NCI-H82 (cell line): ENCODE measurements around the gene SELENOK.
"Not testable (repeated sequence)": the region's sequence is repeated elsewhere in the genome, so short reads cannot be mapped to it uniquely, and the experiment has no call there.

Experiments
- DNase-seq: peaks from one replicate; lab custom pipeline; 2025; lab: John Stamatoyannopoulos, UW

Gene SELENOK

GRCh38 chr3:53891497-53892285, at the start of gene SELENOK:
Gene SELENOK (minus strand): TSS chr3:53891859.
- peak; percentile 98 for DNase-seq

DNA sequence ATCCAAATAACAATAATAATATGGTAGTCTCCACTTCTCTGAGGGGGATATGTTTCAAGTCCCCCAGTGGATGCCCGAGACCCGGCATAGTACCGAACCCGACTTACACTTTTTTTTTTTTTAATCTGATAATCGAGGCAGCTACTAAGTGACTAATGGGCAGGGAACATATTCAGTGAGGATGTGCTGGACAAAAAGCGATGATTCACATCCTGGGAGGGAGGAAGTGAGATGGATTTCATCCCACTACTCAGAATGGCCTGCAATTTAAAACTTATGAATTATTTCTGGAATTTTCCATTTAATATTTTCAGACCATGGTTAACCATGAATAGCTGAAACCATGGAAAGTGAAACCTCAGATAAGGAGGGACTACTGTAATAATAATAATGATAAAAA, 49.5 kb upstream of the SELENOK start:
- DNase-seq: no peak

- no peak for DNase-seq
Observed at GRCh38 chr3:53940623-53941022, 49.0 kb upstream of the SELENOK start.

- DNase-seq: peak; percentile 56
Observed at GRCh38 chr3:53939813-53940212, 48.2 kb upstream of the SELENOK start.

GRCh38 chr3:53939086-53939582, 47.5 kb upstream of the SELENOK start:
- DNase-seq: peak; percentile 97

DNA sequence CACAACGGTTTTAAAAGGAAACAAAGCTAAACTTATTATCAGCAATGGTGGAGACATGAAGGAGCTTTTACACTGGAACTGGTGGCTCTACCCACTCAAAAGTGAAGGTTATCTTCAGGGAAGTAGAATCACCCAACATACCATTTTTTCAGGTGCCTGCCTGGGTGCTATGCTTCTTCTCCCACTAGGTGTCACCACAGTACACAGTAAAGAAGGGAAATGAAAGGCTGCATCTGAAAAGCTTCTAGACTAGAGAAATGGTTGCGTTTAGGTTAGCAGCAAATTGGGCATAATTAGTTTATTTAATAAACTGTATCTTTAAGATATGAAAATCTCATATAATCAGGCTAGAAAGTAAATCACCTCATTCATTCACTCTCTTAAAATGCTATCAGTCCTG, 47.0 kb upstream of the SELENOK start:
- DNase-seq: peak; percentile 85

GRCh38 chr3:53936347-53936746, 44.7 kb upstream of the SELENOK start:
- DNase-seq: peak; percentile 39

GRCh38 chr3:53935283-53935901, 43.7 kb upstream of the SELENOK start:
- no peak for DNase-seq

- not testable (repeated sequence) for DNase-seq
Observed at GRCh38 chr3:53927208-53927872, 35.7 kb upstream of the SELENOK start.

DNA sequence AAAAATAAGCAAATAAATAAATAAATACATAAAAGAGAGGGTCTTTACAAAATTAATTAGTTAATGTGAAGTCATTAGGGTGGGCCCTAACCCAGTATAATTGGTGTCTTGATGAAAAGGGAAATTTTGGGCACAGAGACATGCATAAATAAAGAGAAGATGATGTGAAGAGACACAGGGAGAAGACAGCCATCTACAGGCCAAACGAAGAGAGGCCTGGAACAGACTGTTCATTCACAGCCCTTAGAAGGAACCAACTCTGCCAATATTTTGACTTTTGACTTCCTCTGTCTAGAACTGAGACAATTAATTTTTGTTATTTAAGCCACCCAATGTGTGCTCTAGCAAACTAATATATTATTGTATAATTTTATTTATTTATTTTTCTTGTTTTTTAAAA, 29.6 kb upstream of the SELENOK start:
- DNase-seq: peak; percentile 24

GRCh38 chr3:53919741-53920140, 28.1 kb upstream of the SELENOK start:
- DNase-seq: no peak

- DNase-seq: no peak
Observed at GRCh38 chr3:53913401-53913800, 21.7 kb upstream of the SELENOK start.

GRCh38 chr3:53902711-53903110, 11.1 kb upstream of the SELENOK start:
- DNase-seq: no peak

DNA sequence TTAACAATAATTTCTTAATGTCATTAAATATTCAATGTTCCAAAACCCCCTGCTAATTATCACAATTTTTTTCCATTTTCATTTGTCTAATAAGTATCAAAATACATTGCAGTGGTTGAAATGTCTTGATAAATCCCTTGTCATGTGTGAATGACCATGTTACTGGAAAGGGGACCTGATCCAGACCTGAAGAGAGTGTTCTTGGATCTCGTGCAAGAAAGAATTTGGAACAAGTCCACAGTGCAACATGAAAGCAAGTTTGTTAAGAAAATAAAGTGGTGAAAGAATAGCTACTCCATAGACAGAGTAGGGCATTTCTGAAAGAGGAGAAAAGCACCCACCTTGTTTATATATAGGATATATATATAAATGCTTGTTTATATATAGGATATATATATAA, 10.4 kb upstream of the SELENOK start:
- no peak for DNase-seq

DNA sequence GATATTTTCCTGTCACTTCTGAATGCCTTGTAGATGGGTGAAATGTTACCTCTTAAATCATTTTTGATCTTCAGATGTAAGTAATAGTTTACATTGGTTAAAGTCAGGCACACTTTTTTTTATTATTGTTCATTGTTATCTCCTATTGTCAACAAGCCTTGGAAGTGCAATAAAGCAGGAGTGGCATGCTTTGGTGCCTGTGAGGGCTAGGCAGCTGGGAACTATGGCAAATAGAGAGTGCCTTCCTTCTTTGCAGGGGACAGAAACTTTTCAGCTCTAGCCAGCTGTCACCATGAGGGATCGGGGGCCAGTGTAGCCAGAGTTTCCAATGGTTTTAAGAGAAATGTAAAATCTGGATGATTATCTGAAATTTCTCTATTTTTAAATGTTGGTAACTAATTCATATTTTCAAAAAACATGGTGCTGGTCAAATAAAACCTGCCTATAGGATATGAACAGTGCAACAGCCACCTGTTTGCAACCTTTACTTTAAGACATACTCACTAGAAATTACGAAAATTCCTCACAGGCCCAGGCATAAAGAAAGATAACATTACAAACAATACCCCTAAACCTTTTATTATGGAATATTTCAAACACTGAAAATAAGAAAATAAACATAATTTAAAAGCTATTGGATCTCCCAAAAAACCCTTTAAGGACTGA, 9.1 kb upstream of the SELENOK start:
- DNase-seq: no peak

- DNase-seq: peak; percentile 48
Observed at GRCh38 chr3:53899750-53900149, 8.1 kb upstream of the SELENOK start.

- no peak for DNase-seq
Observed at GRCh38 chr3:53892286-53892637, 603 bp upstream of the SELENOK start.

DNA sequence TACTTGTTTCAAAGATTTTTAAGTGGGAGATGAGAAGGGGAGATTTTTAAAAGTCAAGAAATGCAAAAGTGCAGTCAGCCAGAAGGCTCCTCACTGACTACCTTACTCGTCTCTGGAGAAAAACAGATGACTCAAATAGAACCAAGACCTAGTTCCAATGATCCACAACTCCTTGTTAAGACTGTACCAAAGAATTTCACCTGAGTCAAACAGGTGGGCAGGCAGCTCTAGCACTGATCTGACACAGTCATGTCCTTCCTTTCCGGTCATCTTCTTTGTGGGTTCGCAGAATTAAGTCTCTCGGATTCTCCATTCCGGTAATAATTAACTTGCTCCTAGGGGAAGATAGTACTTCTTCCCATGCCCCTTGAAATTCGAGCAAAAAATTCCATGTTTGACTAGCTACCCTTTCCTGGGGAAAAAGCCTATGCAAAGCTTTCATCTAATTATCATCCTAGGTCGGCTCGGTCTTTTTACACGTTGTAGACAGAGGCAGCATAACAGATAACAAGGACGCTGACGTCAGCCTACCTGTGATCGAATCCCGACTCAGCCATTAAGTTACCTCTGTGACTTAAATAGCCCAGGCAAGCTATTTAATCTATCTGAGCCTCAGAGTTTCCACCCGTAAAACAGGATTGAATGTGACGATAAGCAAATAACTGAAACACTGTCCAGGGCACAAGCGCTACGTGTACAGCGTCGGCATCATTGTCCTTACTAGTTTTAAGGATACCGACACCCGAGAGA, 758 bp downstream of the SELENOK start:
- DNase-seq: peak; percentile 57

GRCh38 chr3:53888232-53888631, 3.4 kb downstream of the SELENOK start:
- DNase-seq: no peak

GRCh38 chr3:53887446-53887845, 4.2 kb downstream of the SELENOK start:
- DNase-seq: no peak

GRCh38 chr3:53885239-53885638, 6.4 kb downstream of the SELENOK start:
- DNase-seq: no peak

GRCh38 chr3:53884623-53885022, 7.0 kb downstream of the SELENOK start:
- no peak for DNase-seq
